C4-2B (cell line): Measurements from ENCODE around the gene IRF3.

Source experiments
- ZFX ChIP-seq: fragments of 450-650 bp; IDR thresholded peaks from 2 replicates; pipeline ENCODE4 v1.6.1; 2017
- TF ChIP-seq, protein P1 (sequence below): fragments of 450-650 bp; conservative IDR thresholded peaks from 2 replicates; pipeline ENCODE4 v1.5.1; 2017; ENCODE audit warnings: mild to moderate bottlenecking

DNA sequence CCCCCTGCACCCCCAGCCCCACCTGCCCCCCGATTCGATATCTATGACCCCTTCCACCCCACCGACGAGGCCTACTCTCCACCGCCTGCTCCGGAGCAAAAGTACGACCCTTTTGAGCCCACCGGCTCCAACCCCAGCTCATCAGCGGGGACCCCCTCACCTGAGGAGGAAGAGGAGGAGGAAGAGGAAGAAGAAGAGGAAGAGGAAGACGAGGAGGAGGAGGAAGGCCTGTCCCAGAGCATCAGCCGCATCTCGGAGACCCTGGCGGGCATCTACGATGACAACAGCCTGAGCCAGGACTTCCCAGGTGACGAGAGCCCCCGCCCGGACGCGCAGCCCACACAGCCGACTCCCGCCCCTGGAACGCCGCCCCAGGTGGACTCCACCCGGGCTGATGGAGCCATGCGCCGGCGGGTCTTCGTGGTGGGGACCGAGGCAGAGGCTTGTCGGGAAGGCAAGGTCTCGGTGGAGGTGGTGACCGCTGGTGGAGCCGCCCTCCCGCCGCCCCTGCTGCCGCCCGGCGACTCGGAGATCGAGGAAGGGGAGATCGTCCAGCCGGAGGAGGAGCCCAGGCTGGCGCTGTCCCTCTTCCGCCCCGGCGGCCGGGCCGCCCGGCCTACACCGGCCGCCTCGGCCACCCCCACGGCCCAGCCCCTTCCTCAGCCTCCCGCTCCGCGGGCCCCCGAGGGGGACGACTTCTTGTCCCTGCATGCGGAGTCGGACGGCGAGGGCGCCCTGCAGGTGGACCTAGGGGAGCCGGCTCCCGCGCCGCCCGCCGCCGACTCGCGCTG lies 14.4 kb downstream of the IRF3 start:
- TF ChIP-seq, protein P1, sequence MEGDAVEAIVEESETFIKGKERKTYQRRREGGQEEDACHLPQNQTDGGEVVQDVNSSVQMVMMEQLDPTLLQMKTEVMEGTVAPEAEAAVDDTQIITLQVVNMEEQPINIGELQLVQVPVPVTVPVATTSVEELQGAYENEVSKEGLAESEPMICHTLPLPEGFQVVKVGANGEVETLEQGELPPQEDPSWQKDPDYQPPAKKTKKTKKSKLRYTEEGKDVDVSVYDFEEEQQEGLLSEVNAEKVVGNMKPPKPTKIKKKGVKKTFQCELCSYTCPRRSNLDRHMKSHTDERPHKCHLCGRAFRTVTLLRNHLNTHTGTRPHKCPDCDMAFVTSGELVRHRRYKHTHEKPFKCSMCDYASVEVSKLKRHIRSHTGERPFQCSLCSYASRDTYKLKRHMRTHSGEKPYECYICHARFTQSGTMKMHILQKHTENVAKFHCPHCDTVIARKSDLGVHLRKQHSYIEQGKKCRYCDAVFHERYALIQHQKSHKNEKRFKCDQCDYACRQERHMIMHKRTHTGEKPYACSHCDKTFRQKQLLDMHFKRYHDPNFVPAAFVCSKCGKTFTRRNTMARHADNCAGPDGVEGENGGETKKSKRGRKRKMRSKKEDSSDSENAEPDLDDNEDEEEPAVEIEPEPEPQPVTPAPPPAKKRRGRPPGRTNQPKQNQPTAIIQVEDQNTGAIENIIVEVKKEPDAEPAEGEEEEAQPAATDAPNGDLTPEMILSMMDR, result no peak
- no peak for TF ChIP-seq ZFX
